K562 (cell line): Measurements from ENCODE around the gene RCOR3. TPM values are rescaled to one million over a fixed set of nuclear protein-coding genes. Genes with fewer than 3 reads are reported as not detected.
A peak's percentile ranks its signal among the peaks of the same experiment; 100 is the strongest.

Source experiments
- ATAC-seq: fragments of 200-7000 bp; cut with Tn5 transposase; 3 replicates; pipeline ENCODE4 v1.9.1; 2020; ENCODE audit warnings: moderate library complexity
- BruUV-seq: library from RNA; stranded (reverse); fragments of 400-500 nt; replicated peaks from 2 replicates; lab custom pipeline; 2021; lab: Mats Ljungman, UMichigan
- CTCF ChIA-PET: fragments of 300-600 bp; formaldehyde crosslinking; extraction: SDS; loops from one replicate; lab custom pipeline; 2021; ENCODE audit warnings: low intra/inter-chr PET ratio; lab: Yijun Ruan, JAX
- POLR2A ChIA-PET: fragments of 300-600, 350-650 bp; sonication (Branson Sonifier 250); formaldehyde crosslinking; extraction: SDS; loops from one replicate; lab custom pipeline; 2021; ENCODE audit warnings: antibody characterized with exemption, inconsistent platforms; lab: Yijun Ruan, JAX
- DNase-seq, 4 experiments: peaks; one replicate each; pipeline versions ENCODE4 v3.0.0 to v3.0.0-alpha.2; 2011 to 2018; ENCODE audit warnings: low spot score in 3 of 4, mixed read lengths in 3 of 4; ENCODE audit errors: extremely low read depth in 1 of 4
- FAIRE-seq: peaks from 2 replicates; lab custom pipeline; 2011; peaks lifted over from hg19 to GRCh38; lab: Jason Lieb, UNC
- H2AFZ ChIP-seq: 2 replicates; pipeline ENCODE4 v1.6.0; 2011; ENCODE audit warnings: low read depth, low read length, control low read depth, inconsistent platforms
- H3K27ac ChIP-seq: fragments of 200-600 bp; 3 replicates; pipeline ENCODE4 v1.8.0; 2011; ENCODE audit warnings: low read depth, mild to moderate bottlenecking, control low read depth, inconsistent platforms, low read length, moderate library complexity, mixed read lengths; ENCODE audit errors: extremely low read depth
- H3K27me3 ChIP-seq, 2 experiments: fragments of 300-600 bp in 1 of 2; 2 replicates in 1 of 2; 3 replicates in 1 of 2; pipeline versions ENCODE4 v1.6.0 to v1.8.0; 2011; ENCODE audit warnings: inconsistent platforms in 2 of 2, low read length in 2 of 2, mild to moderate bottlenecking in 1 of 2, mixed read lengths in 1 of 2, moderate library complexity in 1 of 2; ENCODE audit not compliant: control insufficient read depth in 2 of 2, insufficient read depth in 2 of 2
- H3K36me3 ChIP-seq: fragments of 300-600 bp; 3 replicates; pipeline ENCODE4 v1.8.0; 2011; ENCODE audit warnings: mild to moderate bottlenecking, low read length, inconsistent platforms; ENCODE audit not compliant: control insufficient read depth, insufficient read depth
- H3K4me1 ChIP-seq, 2 experiments: fragments of 200-600 bp in 1 of 2; replicated peaks in 1 of 2; 2 replicates in 1 of 2; 3 replicates in 1 of 2; pipeline versions ENCODE4 v1.5.1 to v1.8.0; 2011; ENCODE audit warnings: inconsistent platforms in 2 of 2, low read length in 2 of 2, mild to moderate bottlenecking in 1 of 2, mixed read lengths in 1 of 2, moderate library complexity in 1 of 2; ENCODE audit not compliant: control insufficient read depth in 2 of 2, insufficient read depth in 2 of 2
- H3K4me2 ChIP-seq: 2 replicates; pipeline ENCODE4 v1.6.1; 2011; ENCODE audit warnings: low read length, control low read depth, inconsistent platforms, mixed read lengths; ENCODE audit not compliant: insufficient read depth
- H3K4me3 ChIP-seq: fragments of 200-600 bp; sonication (generic), shearing (Covaris generic); 2 replicates; pipeline ENCODE4 v1.5.1; 2016; ENCODE audit warnings: control low read depth, inconsistent platforms
- H3K79me2 ChIP-seq: fragments of 200-600 bp; 3 replicates; pipeline ENCODE4 v1.8.0; 2011; ENCODE audit warnings: low read length, inconsistent platforms; ENCODE audit not compliant: control insufficient read depth, insufficient read depth
- H3K9ac ChIP-seq, 2 experiments: 2 replicates each; pipeline versions ENCODE4 v1.6.0 to v1.6.1; 2011; ENCODE audit warnings: low read depth in 2 of 2, low read length in 2 of 2, control low read depth in 1 of 2, inconsistent platforms in 1 of 2, mild to moderate bottlenecking in 1 of 2, mixed read lengths in 1 of 2; ENCODE audit not compliant: insufficient read depth in 1 of 2
- H3K9me1 ChIP-seq: one replicate; pipeline ENCODE4 v1.6.0; 2011; ENCODE audit warnings: inconsistent platforms, mild to moderate bottlenecking, low read length, moderate library complexity; ENCODE audit not compliant: control insufficient read depth, insufficient read depth
- H3K9me3 ChIP-seq: replicated peaks from 2 replicates; pipeline ENCODE4 v1.5.1; 2011; ENCODE audit warnings: low read depth, low read length, inconsistent platforms; ENCODE audit not compliant: control insufficient read depth, insufficient read depth
- H4K20me1 ChIP-seq: replicated peaks from 2 replicates; pipeline ENCODE4 v1.6.1; 2011; ENCODE audit warnings: low read length, inconsistent platforms, mixed read lengths; ENCODE audit not compliant: control insufficient read depth, insufficient read depth
- BCOR ChIP-seq: fragments of 450-650 bp; IDR thresholded peaks from 2 replicates; pipeline ENCODE4 v1.6.1; 2016
- ESRRA ChIP-seq: fragments of 450-650 bp; IDR thresholded peaks from 2 replicates; pipeline ENCODE4 v1.6.1; 2014; ENCODE audit warnings: low read depth, mild to moderate bottlenecking, moderate library complexity, borderline replicate concordance
- ESRRB ChIP-seq: fragments of 250-450 bp; sonication (Bioruptor Pico); IDR thresholded peaks from 2 replicates; pipeline ENCODE4 v1.5.0; 2020; ENCODE audit warnings: mild to moderate bottlenecking, moderate library complexity, borderline replicate concordance
- FOXP1 ChIP-seq: sonication (generic); formaldehyde crosslinking; IDR thresholded peaks from 2 replicates; pipeline ENCODE4 v1.8.0; 2022; ENCODE audit warnings: mild to moderate bottlenecking, missing genetic modification reagents
- HDAC2 ChIP-seq: fragments of 450-650 bp; IDR thresholded peaks from 2 replicates; pipeline ENCODE4 v1.6.1; 2016; ENCODE audit warnings: mild to moderate bottlenecking
- KDM2B ChIP-seq: fragments of 250-450 bp; sonication (Bioruptor Pico); IDR thresholded peaks from 2 replicates; pipeline ENCODE4 v1.8.0; 2021; ENCODE audit warnings: mild to moderate bottlenecking, moderate library complexity
- RAD21 ChIP-seq, 2 experiments: fragments of 250-450 bp in 1 of 2; fragments of 450-650 bp in 1 of 2; sonication (Bioruptor Pico) in 1 of 2; formaldehyde crosslinking in 1 of 2; IDR thresholded peaks in 1 of 2; conservative IDR thresholded peaks in 1 of 2; 2 replicates each; pipeline versions ENCODE4 v1.4.0 to v1.8.0; 2020 to 2022; ENCODE audit warnings: mild to moderate bottlenecking in 2 of 2, moderate library complexity in 1 of 2
- RBM25 ChIP-seq: fragments of 200-400 bp; formaldehyde crosslinking; IDR thresholded peaks from 2 replicates; pipeline ENCODE4 v1.6.1; 2018; ENCODE audit warnings: low read length, low read depth, moderate library complexity; ENCODE audit not compliant: severe bottlenecking
- RBM39 ChIP-seq: fragments of 200-400 bp; formaldehyde crosslinking; optimal IDR thresholded peaks from 2 replicates; pipeline ENCODE3; 2018; ENCODE audit warnings: low read depth, low read length
- YBX1 ChIP-seq: fragments of 450-650 bp; IDR thresholded peaks from 2 replicates; pipeline ENCODE4 v1.7.1; 2016; ENCODE audit warnings: mild to moderate bottlenecking
- ZNF3 ChIP-seq: fragments of 250-450 bp; sonication (Bioruptor Pico); IDR thresholded peaks from 2 replicates; pipeline ENCODE4 v1.5.0; 2021; ENCODE audit warnings: mild to moderate bottlenecking, moderate library complexity
- ZSCAN32 ChIP-seq: fragments of 450-650 bp; formaldehyde crosslinking; IDR thresholded peaks from 2 replicates; pipeline ENCODE4 v1.4.0; 2020; ENCODE audit warnings: mild to moderate bottlenecking, moderate library complexity
- WGBS: fragments of 100-300 bp; shearing (Covaris generic); methylation state at CpG from one replicate; pipeline ENCODE4 v1.1.6; 2016; ENCODE audit warnings: low coverage, mixed read lengths; ENCODE audit not compliant: insufficient coverage; ENCODE audit errors: missing lambda C conversion rate; 5-methylcytosine and 5-hydroxymethylcytosine counted together
- in situ Hi-C: fragments of 300-500 bp; cut with MboI; formaldehyde crosslinking; loops from 4 replicates; pipeline ENCODE4 v1.15.0; 2018; ENCODE audit warnings: inconsistent platforms, mixed read lengths
- intact Hi-C: fragments of 100-400 bp; cut with micrococcal nuclease; formaldehyde crosslinking; loops from 2 replicates; pipeline ENCODE4 v1.14.2; 2022
- polyA plus RNA-seq, 8 experiments: library from polyadenylated mRNA; depleted of rRNA in 4 of 8; stranded (reverse) in 5 of 8; unstranded in 3 of 8; fragments of >200 nt; fragmentation: Nextera tagmentation in 2 of 8; fragmentation: Illumina TruSeq in 1 of 8; extraction: Ambion mirVana in 2 of 8; extraction: Trizol in 1 of 8; gene quantifications; 2 replicates each; pipeline versions ENCODE4 v1.2.1 to v1.2.3, GENCODE V29; 2011 to 2014; ENCODE audit warnings: inconsistent platforms in 1 of 8, missing spikeins in 1 of 8
- total RNA-seq, 7 experiments: library from RNA; depleted of rRNA in 6 of 7; stranded (reverse); fragments of >200 nt in 6 of 7; fragmentation: Illumina TruSeq in 2 of 7; extraction: Trizol in 2 of 7; gene quantifications; 2 replicates each; pipeline versions ENCODE4 v1.2.1 to v1.2.3, GENCODE V29; 2011 to 2021; ENCODE audit warnings: low replicate concordance in 1 of 7

Gene RCOR3
- total and polyA plus RNA-seq, 9 of the 15 experiments (the other 6 are each of a cell fraction or from before 2014, with no cell fraction given): 9.7 to 42.7 (median 29.5) TPM

- TF ChIP-seq RAD21 (CRISPR knock-in tag; conservative IDR thresholded peaks at IDR 0.05 in 1 of 2, IDR thresholded peaks at IDR 0.05 in 1 of 2) (no peak), ESRRB (no peak), FOXP1 (no peak), RBM39 (no peak), ZSCAN32 (no peak), RBM25 (no peak)
Measured at GRCh38 chr1:211324992-211325775, 66.0 kb downstream of the RCOR3 start (continued).

- H3K27me3 ChIP-seq: no peaks in the 10 kb centered on the region; a peak in 1 of 5 replicates
- H3K79me2 ChIP-seq: no peaks in the 10 kb centered on the region
- peak overlapping the region; percentile 88 for H3K4me2 ChIP-seq
- 79% methylated on average over 7 of the region's 8 CpGs for WGBS
- H3K36me3 ChIP-seq: no peaks in the 10 kb centered on the region
- intact Hi-C loops: no loop called here
- peak overlapping the region; percentile 14; the same call in 1 of the 3 replicates for H3K27ac ChIP-seq
- H4K20me1 ChIP-seq: 0 out of 2 replicates have a peak, but pooled peaks cover 3% of the 10 kb centered on the region
- ATAC-seq (no peak), FAIRE-seq (no peak), DNase-seq (no peak)
- H2AFZ ChIP-seq: peak overlapping the region; percentile 100
- H3K4me1 ChIP-seq: peaks cover 28 to 32% of the 10 kb centered on the region in 2 experiments
- peak overlapping the region; percentile 56 for H3K4me3 ChIP-seq
- BruUV-seq: TSS peak; percentile 87
- ChIA-PET POLR2A (interaction anchor here (0.9 kb wide), 1 partner anchor 31 kb away, joined by 3 read pairs; no protein-coding TSS in a partner anchor), CTCF (interaction anchor here (0.7 kb wide), 1 partner anchor 329 kb away, joined by 3 read pairs; no protein-coding TSS in a partner anchor)
- peak overlapping the region; percentile 53 to 90; a peak in 3 of 4 replicates for H3K9ac ChIP-seq
- in situ Hi-C loops: loop anchor here (10.0 kb wide), 1 partner anchor 329 kb away; no protein-coding TSS in a partner anchor
- H3K9me3 ChIP-seq: no peaks in the 10 kb centered on the region
- H3K9me1 ChIP-seq: no peaks in the 10 kb centered on the region
- TF ChIP-seq HDAC2 (peak; percentile 66; the same call in 1 of the 2 replicates), KDM2B (CRISPR knock-in tag) (no peak), BCOR (peak; percentile 79), ESRRA (peak; percentile 82), ZNF3 (no peak), YBX1 (no peak)
Measured at GRCh38 chr1:211326140-211326527, 67.0 kb downstream of the RCOR3 start.
